Spinal cord (tissue), 10 donors: Measurements from ENCODE around the gene GPD1. TPM values are rescaled to one million over a fixed set of nuclear protein-coding genes. Genes with fewer than 3 reads are reported as not detected.
A peak's percentile ranks its signal among the peaks of the same experiment; 100 is the strongest.

Experiments used
- DNase-seq, 6 donors: peaks; one replicate each; pipeline versions ENCODE4 v3.0.0 to v3.0.0-alpha.2; 2013 to 2015; ENCODE audit warnings: low spot score in 6 of 6, low read depth in 4 of 6
- H3K27ac ChIP-seq: one replicate; pipeline ENCODE4 v1.5.1; 2013; ENCODE audit warnings: low read depth, low read length, control low read depth
- H3K27me3 ChIP-seq: one replicate; pipeline ENCODE4 v1.6.1; 2013; ENCODE audit warnings: low read length; ENCODE audit not compliant: control insufficient read depth, insufficient read depth
- H3K36me3 ChIP-seq: one replicate; pipeline ENCODE4 v1.6.1; 2013; ENCODE audit warnings: low read length; ENCODE audit not compliant: control insufficient read depth, insufficient read depth
- H3K4me1 ChIP-seq: one replicate; pipeline ENCODE4 v1.6.1; 2013; ENCODE audit warnings: low read length; ENCODE audit not compliant: control insufficient read depth, insufficient read depth
- H3K4me3 ChIP-seq: one replicate; pipeline ENCODE4 v1.5.1; 2013; ENCODE audit warnings: low read depth, low read length, control low read depth
- H3K9me3 ChIP-seq: one replicate; pipeline ENCODE4 v1.6.1; 2013; ENCODE audit warnings: low read length; ENCODE audit not compliant: control insufficient read depth, insufficient read depth
- WGBS: methylation state at CpG from one replicate; pipeline ENCODE4 v1.1.5; 2013; ENCODE audit warnings: missing lambda C conversion rate; ENCODE audit not compliant: insufficient coverage; 5-methylcytosine and 5-hydroxymethylcytosine counted together
- long read RNA-seq, 4 donors: transcript quantifications; one replicate each; lab custom pipeline, GENCODE V29; 2026
- polyA plus RNA-seq, 2 donors: library from polyadenylated mRNA; unstranded; fragments of 120-200 nt; gene quantifications; one replicate each; pipeline ENCODE4 v1.2.1, GENCODE V29; 2013; ENCODE audit not compliant: insufficient read length in 2 of 2
- total RNA-seq, 2 donors: library from RNA; depleted of rRNA in 1 of 2; stranded (reverse); fragments of 120-200 nt in 1 of 2; fragments of >200 nt in 1 of 2; gene quantifications; one replicate each; pipeline versions ENCODE4 v1.2.3 to v1.2.4, GENCODE V29; 2013 to 2014
- donor health status: healthy.

GPD1 gene
- total RNA-seq, result 10 to 100 TPM; 14.8 to 19.5 TPM
- polyA plus RNA-seq, result 10 to 100 TPM; 39.1 to 52.6 TPM
- long read RNA-seq, donor 1, transcript GPD1-201 (8 exons, 3,082 nt), result major isoform, 18 of 23 reads
- long read RNA-seq, donor 1, partial matches to known transcripts, result 5 of 23 reads
- long read RNA-seq, donor 1, other reads (novel, unspliced or antisense), result 0 of 23 reads
- long read RNA-seq, donor 2, transcript GPD1-201 (8 exons, 3,082 nt), result major isoform, 12 of 14 reads
- long read RNA-seq, donor 2, partial matches to known transcripts, result 0 of 14 reads
- long read RNA-seq, donor 2, other reads (novel, unspliced or antisense), result 0 of 14 reads
- long read RNA-seq, donor 3, transcript GPD1-201 (8 exons, 3,082 nt), result major isoform, 5 of 5 reads
- long read RNA-seq, donor 3, partial matches to known transcripts, result 0 of 5 reads
- long read RNA-seq, donor 3, other reads (novel, unspliced or antisense), result 0 of 5 reads
- long read RNA-seq, donor 4, result 0 reads

- H3K4me3 ChIP-seq, result no peak within 1 kb of the TSS
- H3K9me3 ChIP-seq, result no peaks in the 10 kb centered on the region
- H3K27ac ChIP-seq, result peak within 1 kb of the TSS; percentile 42
- WGBS, result 24% methylated on average over 11 of the region's 13 CpGs
- peak in 3 of 6 donors; percentile 36 to 84 (median 76) for DNase-seq
- peaks cover 13% of the 10 kb centered on the region for H3K36me3 ChIP-seq
- H3K4me1 ChIP-seq, result peaks cover 58% of the 10 kb centered on the region
- H3K27me3 ChIP-seq, result no peaks in the 10 kb centered on the region
These were observed at the start of gene GPD1 for GRCh38 chr12:50103767-50104321. Gene GPD1 (plus strand): TSS chr12:50104008. CDS start chr12:50104051, 43 bp downstream.

DNA sequence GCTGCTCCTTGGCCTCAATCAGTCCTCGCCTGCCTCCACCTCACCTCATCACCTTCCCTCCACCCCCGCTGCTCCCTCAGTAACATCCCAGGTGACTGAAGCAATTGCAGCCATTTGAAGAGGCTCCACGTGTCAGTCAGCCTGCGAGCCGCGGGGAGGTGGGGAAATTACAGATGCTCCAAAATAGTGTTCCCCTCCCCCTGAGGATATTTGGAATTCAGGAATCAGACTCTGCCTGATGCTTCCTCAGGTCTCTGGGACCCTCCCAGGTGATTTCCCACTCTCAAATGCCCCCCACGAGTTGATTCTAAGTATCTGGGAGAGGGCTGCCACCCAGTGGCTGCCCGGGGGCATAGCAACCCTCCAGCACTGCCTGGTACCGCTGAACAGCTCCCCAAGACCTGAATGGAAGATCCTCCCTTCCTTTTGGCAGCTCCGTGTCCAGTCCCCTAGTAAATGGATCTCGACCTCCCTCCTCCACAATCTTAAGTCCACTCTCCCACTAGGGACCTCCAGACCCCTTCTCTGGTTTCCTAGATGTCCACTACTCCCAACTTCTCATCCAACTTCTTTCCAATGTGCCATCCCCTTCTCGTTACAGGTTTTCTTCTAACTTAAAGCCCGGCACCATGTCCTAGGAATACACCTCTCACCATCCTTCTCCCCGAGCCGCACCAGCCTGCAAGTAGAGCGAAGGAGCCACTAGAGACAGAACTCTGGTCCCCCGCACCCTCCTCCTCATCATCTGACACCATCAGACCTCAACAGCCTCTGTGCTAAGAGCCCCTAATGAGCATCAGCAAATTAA, 47.8 kb upstream of the GPD1 start:
- Histone ChIP-seq H3K9me3 (no peaks in the 10 kb centered on the region), H3K4me3 (peak overlapping the region; percentile 64), H3K4me1 (peaks cover 47% of the 10 kb centered on the region), H3K27ac (no peak overlapping the region), H3K27me3 (peaks cover 4% of the 10 kb centered on the region), H3K36me3 (peaks cover 21% of the 10 kb centered on the region)
- 12% methylated on average over 12 of the region's 17 CpGs for WGBS
- DNase-seq, result peak in 2 of 6 donors; percentile 83 to 91

DNA sequence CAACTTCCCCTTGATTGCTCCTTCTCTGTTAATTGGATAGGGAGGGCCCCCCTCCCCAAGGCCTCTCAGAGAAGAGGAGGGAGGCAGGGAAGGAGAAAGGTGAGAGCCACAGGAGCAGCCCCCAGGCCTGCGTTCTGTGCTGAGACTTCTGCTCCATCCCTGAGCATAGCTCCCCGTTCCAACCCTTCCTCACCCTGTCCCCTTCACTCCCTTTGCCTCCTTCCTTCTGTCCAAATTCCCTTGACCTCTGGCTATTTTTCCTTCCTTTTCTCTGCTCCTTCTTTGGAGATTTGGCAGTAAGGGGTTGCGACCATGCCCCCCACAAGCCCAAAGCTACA, 47.2 kb upstream of the GPD1 start:
- H3K36me3 ChIP-seq, result peaks cover 23% of the 10 kb centered on the region
- H3K4me1 ChIP-seq, result peaks cover 43% of the 10 kb centered on the region
- no peaks in the 10 kb centered on the region for H3K9me3 ChIP-seq
- peaks cover 2% of the 10 kb centered on the region for H3K27me3 ChIP-seq
- peak overlapping the region; percentile 64 for H3K4me3 ChIP-seq
- 36% methylated on average over 2 of the region's 3 CpGs for WGBS
- DNase-seq, result peak in 1 of 6 donors; percentile 62
- H3K27ac ChIP-seq, result no peak overlapping the region

- under 1% methylated on average over 84 of the region's 88 CpGs for WGBS
- DNase-seq, result peak in 4 of 6 donors; percentile 59 to 95 (median 78)
- Histone ChIP-seq H3K4me3 (peak within 1 kb of the TSS; percentile 64), H3K36me3 (peaks cover 30% of the 10 kb centered on the region), H3K27me3 (peaks cover 2% of the 10 kb centered on the region), H3K9me3 (no peaks in the 10 kb centered on the region), H3K4me1 (peaks cover 48% of the 10 kb centered on the region), H3K27ac (peak within 1 kb of the TSS; percentile 64)
These were observed 46.6 kb upstream of the GPD1 start, which contains the start of gene ASIC1 for GRCh38 chr12:50057000-50057841. Gene ASIC1 (plus strand): TSS chr12:50057596. CDS start chr12:50058767, 1,171 bp downstream.

DNA sequence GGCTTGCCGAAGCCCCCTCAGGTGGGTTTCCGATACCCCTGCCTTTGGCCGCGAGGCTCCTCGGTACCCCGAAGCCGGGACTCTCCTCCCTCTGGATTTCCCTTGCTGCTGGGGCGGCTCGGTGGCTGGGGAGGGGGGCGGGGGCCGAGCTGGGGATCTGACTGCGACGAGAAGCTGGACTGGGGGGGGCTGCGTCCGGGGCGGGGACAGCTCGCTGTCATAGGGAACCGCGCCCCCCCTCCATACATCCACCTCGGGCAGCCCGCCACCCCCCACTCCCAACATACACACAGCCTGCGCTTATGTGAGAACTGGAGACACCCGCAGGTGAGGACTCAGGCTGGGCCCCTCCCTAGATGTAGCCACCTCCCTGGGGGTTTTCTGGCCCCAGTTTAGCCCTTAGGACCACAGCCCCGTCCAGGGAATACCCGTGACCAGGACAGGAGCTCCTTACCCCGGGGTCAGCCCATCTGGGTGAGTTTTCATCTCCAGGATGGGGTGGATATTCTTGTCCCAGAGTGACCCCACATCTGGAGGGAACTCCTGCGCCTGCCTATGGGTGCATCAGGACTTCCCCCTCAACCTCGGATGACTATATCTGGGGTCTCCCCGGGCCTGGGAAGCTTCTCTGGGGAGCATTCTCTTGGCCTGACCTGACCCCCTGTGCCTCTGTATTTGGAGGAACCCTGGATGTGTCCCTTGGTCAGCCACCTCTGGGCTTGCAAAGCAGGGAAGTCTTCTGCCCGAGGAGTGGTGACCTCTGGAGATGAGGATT, 45.7 kb upstream of the GPD1 start:
- Histone ChIP-seq H3K4me3 (peak overlapping the region; percentile 41), H3K27ac (no peak overlapping the region), H3K36me3 (peaks cover 37% of the 10 kb centered on the region), H3K4me1 (peaks cover 57% of the 10 kb centered on the region), H3K9me3 (no peaks in the 10 kb centered on the region), H3K27me3 (peaks cover 2% of the 10 kb centered on the region)
- peak in 2 of 6 donors; percentile 47 to 58 for DNase-seq
- WGBS, result 15% methylated on average over 11 of the region's 30 CpGs

- DNase-seq, result no peak
- H3K4me3 ChIP-seq, result no peak overlapping the region
These were observed 45.0 kb upstream of the GPD1 start for GRCh38 chr12:50058743-50059312.

GRCh38 chr12:50059440-50060119, 44.2 kb upstream of the GPD1 start:
- Histone ChIP-seq H3K4me1 (peaks cover 70% of the 10 kb centered on the region), H3K9me3 (no peaks in the 10 kb centered on the region), H3K36me3 (peaks cover 52% of the 10 kb centered on the region), H3K4me3 (no peak overlapping the region), H3K27me3 (peaks cover 2% of the 10 kb centered on the region), H3K27ac (no peak overlapping the region)
- DNase-seq, result no peak
- WGBS, result 78% methylated on average over 11 of the region's 12 CpGs

More at GRCh38 chr12:50058743-50059312, 45.0 kb upstream of the GPD1 start:
- Histone ChIP-seq H3K4me1 (peaks cover 65% of the 10 kb centered on the region), H3K27ac (no peak overlapping the region), H3K9me3 (no peaks in the 10 kb centered on the region), H3K27me3 (peaks cover 2% of the 10 kb centered on the region), H3K36me3 (peaks cover 45% of the 10 kb centered on the region)
- WGBS, result 68% methylated on average over 14 of the region's 15 CpGs

- no peak for DNase-seq
- Histone ChIP-seq H3K4me1 (peaks cover 75% of the 10 kb centered on the region), H3K27me3 (peaks cover 2% of the 10 kb centered on the region), H3K27ac (no peak overlapping the region), H3K36me3 (peaks cover 54% of the 10 kb centered on the region), H3K9me3 (no peaks in the 10 kb centered on the region), H3K4me3 (no peak overlapping the region)
- no CpG with 5 or more reads among the region's 4 CpGs for WGBS
These were observed 43.7 kb upstream of the GPD1 start for GRCh38 chr12:50060120-50060468.
